Muscle layer of duodenum (tissue), 2 donors: ENCODE results near the gene OR4C6.

Experiments used
- H3K27ac ChIP-seq: one replicate; pipeline ENCODE4 v1.7.0; 2013; ENCODE audit warnings: mild to moderate bottlenecking, low read length
- H3K27me3 ChIP-seq: one replicate; pipeline ENCODE4 v1.7.0; 2013; ENCODE audit warnings: low read depth, mild to moderate bottlenecking, control low read depth, low read length
- H3K36me3 ChIP-seq, 2 donors: one replicate each; pipeline ENCODE4 v1.7.0; 2013; ENCODE audit warnings: low read length in 2 of 2, control low read depth in 1 of 2, mild to moderate bottlenecking in 1 of 2; ENCODE audit not compliant: insufficient read depth in 2 of 2, control insufficient read depth in 1 of 2
- H3K4me1 ChIP-seq, 2 donors: one replicate each; pipeline ENCODE4 v1.7.0; 2013; ENCODE audit warnings: low read length in 2 of 2, mild to moderate bottlenecking in 2 of 2, control low read depth in 1 of 2, moderate library complexity in 1 of 2; ENCODE audit not compliant: insufficient read depth in 2 of 2, control insufficient read depth in 1 of 2
- H3K4me3 ChIP-seq, 2 donors: one replicate each; pipeline ENCODE4 v1.7.0; 2013; ENCODE audit warnings: low read length in 2 of 2, low read depth in 1 of 2, mild to moderate bottlenecking in 1 of 2
- H3K9me3 ChIP-seq, 2 donors: one replicate each; pipeline ENCODE4 v1.7.0; 2013; ENCODE audit warnings: low read length in 2 of 2, control low read depth in 1 of 2, mild to moderate bottlenecking in 1 of 2; ENCODE audit not compliant: control insufficient read depth in 1 of 2
- donor health status: healthy.

The OR4C6 gene

GRCh38 chr11:55707029-55707428 lies 45.0 kb downstream of the OR4C6 start:
- Histone ChIP-seq H3K36me3 (no peaks in the 10 kb centered on the region), H3K4me1 (no peaks in the 10 kb centered on the region), H3K9me3 (peaks cover 0 to 6% of the 10 kb centered on the region in 2 donors), H3K27me3 (no peaks in the 10 kb centered on the region), H3K4me3 (no peak overlapping the region), H3K27ac (no peak overlapping the region)

- H3K27ac ChIP-seq: no peak overlapping the region
- no peaks in the 10 kb centered on the region for H3K36me3 ChIP-seq
- peaks cover 4 to 8% of the 10 kb centered on the region in 2 donors for H3K9me3 ChIP-seq
- H3K27me3 ChIP-seq: no peaks in the 10 kb centered on the region
- no peak overlapping the region for H3K4me3 ChIP-seq
- no peaks in the 10 kb centered on the region for H3K4me1 ChIP-seq
Observed at GRCh38 chr11:55714982-55715888, 53.2 kb downstream of the OR4C6 start.
